WTC11 (cell line): ENCODE results near the gene SPATS2. TPM values are rescaled to one million over a fixed set of nuclear protein-coding genes. Genes with fewer than 3 reads are reported as not detected.

Experiments used
- ATAC-seq: fragments of 200-7000 bp; cut with Tn5 transposase; 2 replicates; pipeline ENCODE4 v1.10.0; 2021; ENCODE audit warnings: mild to moderate bottlenecking, moderate library complexity
- CTCF ChIA-PET: fragments of 300-600 bp; sonication (Branson Sonifier 250); formaldehyde crosslinking; loops from one replicate; lab custom pipeline; 2021; ENCODE audit warnings: antibody characterized with exemption; lab: Charles Lee
- POLR2A ChIA-PET: fragments of 350-600 bp; sonication (Branson Sonifier 250); formaldehyde crosslinking; loops from one replicate; lab custom pipeline; 2021; ENCODE audit warnings: antibody characterized with exemption; lab: Charles Lee
- DNase-seq: peaks from one replicate; pipeline ENCODE4 v3.0.0; 2021; ENCODE audit warnings: low spot score
- H3K27ac Mint-ChIP-seq: 2 replicates; pipeline ENCODE4 v1.8.0; 2021; ENCODE audit warnings: mixed read lengths
- H3K27me3 Mint-ChIP-seq: 2 replicates; pipeline ENCODE4 v1.8.0; 2021; ENCODE audit warnings: low read depth, mild to moderate bottlenecking, moderate library complexity, mixed read lengths
- H3K36me3 Mint-ChIP-seq: 2 replicates; pipeline ENCODE4 v1.8.0; 2021; ENCODE audit warnings: mixed read lengths
- H3K4me1 Mint-ChIP-seq: 2 replicates; pipeline ENCODE4 v1.8.0; 2022; ENCODE audit warnings: mixed read lengths
- H3K4me3 Mint-ChIP-seq: 2 replicates; pipeline ENCODE4 v1.8.0; 2021; ENCODE audit warnings: mild to moderate bottlenecking, moderate library complexity, mixed read lengths
- H3K9me3 Mint-ChIP-seq: 2 replicates; pipeline ENCODE4 v1.8.0; 2021; ENCODE audit warnings: mixed read lengths
- ESRRA ChIP-seq: sonication (generic); formaldehyde crosslinking; IDR thresholded peaks from 2 replicates; pipeline ENCODE4 v1.8.1; 2022; ENCODE audit warnings: mild to moderate bottlenecking, missing genetic modification reagents, borderline replicate concordance
- GRHL2 ChIP-seq: fragments of 250-450 bp; sonication (Bioruptor Pico); IDR thresholded peaks from 2 replicates; pipeline ENCODE4 v1.8.0; 2022; ENCODE audit warnings: mild to moderate bottlenecking, moderate library complexity; ENCODE audit not compliant: insufficient replicate concordance, severe bottlenecking
- GTF2I ChIP-seq: fragments of 250-450 bp; sonication (Bioruptor Pico); conservative IDR thresholded peaks from 2 replicates; pipeline ENCODE4 v1.4.0; 2021; ENCODE audit warnings: mild to moderate bottlenecking
- JAZF1 ChIP-seq: fragments of 250-450 bp; sonication (Bioruptor Pico); IDR thresholded peaks from 2 replicates; pipeline ENCODE4 v1.9.0; 2021; ENCODE audit warnings: moderate library complexity, mild to moderate bottlenecking, inconsistent platforms
- KAT7 ChIP-seq: sonication (generic); formaldehyde crosslinking; IDR thresholded peaks from 2 replicates; pipeline ENCODE4 v1.8.1; 2023; ENCODE audit warnings: missing genetic modification reagents, mild to moderate bottlenecking, borderline replicate concordance
- NR3C1 ChIP-seq: sonication (generic); formaldehyde crosslinking; conservative IDR thresholded peaks from 2 replicates; pipeline ENCODE4 v1.8.1; 2023; ENCODE audit warnings: low read depth, mild to moderate bottlenecking, missing genetic modification reagents
- RORB ChIP-seq: fragments of 250-450 bp; sonication (Bioruptor Pico); IDR thresholded peaks from 2 replicates; pipeline ENCODE4 v1.9.0; 2021; ENCODE audit warnings: mild to moderate bottlenecking
- SMAD3 ChIP-seq: sonication (generic); formaldehyde crosslinking; IDR thresholded peaks from 2 replicates; pipeline ENCODE4 v1.8.0; 2022; ENCODE audit warnings: missing genetic modification reagents, mild to moderate bottlenecking, borderline replicate concordance
- SMAD4 ChIP-seq: sonication (generic); formaldehyde crosslinking; IDR thresholded peaks from 2 replicates; pipeline ENCODE4 v1.8.0; 2022; ENCODE audit warnings: mild to moderate bottlenecking, missing genetic modification reagents
- SP1 ChIP-seq: sonication (generic); formaldehyde crosslinking; conservative IDR thresholded peaks from 2 replicates; pipeline ENCODE4 v1.8.1; 2022; ENCODE audit warnings: missing genetic modification reagents
- TCF7 ChIP-seq: sonication (generic); formaldehyde crosslinking; IDR thresholded peaks from 2 replicates; pipeline ENCODE4 v1.8.0; 2022; ENCODE audit warnings: mild to moderate bottlenecking, low read depth, missing genetic modification reagents, moderate library complexity
- ZBTB21 ChIP-seq: sonication (generic); formaldehyde crosslinking; IDR thresholded peaks from 2 replicates; pipeline ENCODE4 v1.8.1; 2023; ENCODE audit warnings: mild to moderate bottlenecking, missing genetic modification reagents, borderline replicate concordance
- ZNF138 ChIP-seq: sonication (generic); formaldehyde crosslinking; conservative IDR thresholded peaks from 2 replicates; pipeline ENCODE4 v1.8.1; 2022; ENCODE audit warnings: mild to moderate bottlenecking, moderate library complexity, missing genetic modification reagents
- ZNF396 ChIP-seq: fragments of 250-450 bp; sonication (Bioruptor Pico); IDR thresholded peaks from 2 replicates; pipeline ENCODE4 v1.8.0; 2021; ENCODE audit warnings: mild to moderate bottlenecking, moderate library complexity, borderline replicate concordance
- total RNA-seq: library from RNA; stranded (reverse); gene quantifications from 3 replicates; pipeline ENCODE4 v1.2.3, GENCODE V29; 2021
- TF ChIP-seq, protein P1 (sequence below): fragments of 200-600 bp; IDR thresholded peaks from 2 replicates; pipeline ENCODE4 v1.8.0; 2022; ENCODE audit warnings: antibody characterized with exemption
- TF ChIP-seq, protein P2 (sequence below): sonication (generic); formaldehyde crosslinking; IDR thresholded peaks from 2 replicates; pipeline ENCODE4 v1.8.1; 2022; ENCODE audit warnings: low read depth, missing genetic modification reagents, borderline replicate concordance
- TF ChIP-seq, protein P3 (sequence below): sonication (generic); formaldehyde crosslinking; IDR thresholded peaks from 2 replicates; pipeline ENCODE4 v1.8.1; 2023; ENCODE audit warnings: mild to moderate bottlenecking, missing genetic modification reagents
- TF ChIP-seq, protein P4 (sequence below): fragments of 250-450 bp; sonication (Bioruptor Pico); conservative IDR thresholded peaks from 2 replicates; pipeline ENCODE4 v1.9.0; 2021; ENCODE audit warnings: mild to moderate bottlenecking
- TF ChIP-seq, protein P5 (sequence below): sonication (generic); formaldehyde crosslinking; IDR thresholded peaks from 2 replicates; pipeline ENCODE4 v1.8.0; 2022; ENCODE audit warnings: mild to moderate bottlenecking, missing genetic modification reagents
- TF ChIP-seq, protein P6 (sequence below): sonication (generic); formaldehyde crosslinking; IDR thresholded peaks from 2 replicates; pipeline ENCODE4 v1.8.1; 2023; ENCODE audit warnings: mild to moderate bottlenecking, missing genetic modification reagents
- TF ChIP-seq, protein P7 (sequence below): sonication (generic); formaldehyde crosslinking; IDR thresholded peaks from 2 replicates; pipeline ENCODE4 v1.8.0; 2023; ENCODE audit warnings: mild to moderate bottlenecking, missing genetic modification reagents

The SPATS2 gene
- total RNA-seq, 1 experiment from 2014 or later = 25.9 TPM

DNA sequence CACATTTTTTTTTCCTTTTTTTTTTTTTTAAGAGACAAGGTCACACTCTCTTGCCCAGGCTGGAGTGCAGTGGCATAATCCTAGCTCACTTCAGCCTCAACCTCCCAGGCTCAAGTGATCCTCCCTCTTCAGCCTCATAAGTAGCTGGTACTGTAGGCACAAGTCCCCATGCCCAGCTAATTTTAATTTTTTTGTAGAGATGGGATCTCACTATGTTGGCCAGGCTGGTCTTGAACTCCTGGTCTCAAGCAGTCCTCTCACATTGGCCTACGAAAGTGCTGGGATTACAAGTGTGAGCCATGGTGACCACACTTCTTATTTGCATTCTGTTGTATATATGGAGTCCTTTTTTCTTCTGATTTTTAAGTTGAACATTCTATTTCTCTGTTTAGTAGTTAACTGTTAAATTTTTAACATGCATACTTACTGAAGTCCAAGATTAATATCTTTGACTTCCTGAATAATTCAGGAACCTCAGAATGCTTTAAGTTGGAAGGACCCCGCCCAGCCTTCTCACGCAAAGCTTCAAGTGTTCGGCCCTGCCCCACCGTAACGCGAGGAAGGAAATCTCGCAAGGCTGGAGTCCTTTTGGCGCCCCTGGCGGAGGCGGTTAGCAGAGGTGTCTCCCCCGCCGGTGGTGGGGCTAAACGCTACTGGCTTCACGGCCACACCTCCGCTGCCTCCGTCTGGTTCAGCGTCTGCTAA lies 21.6 kb downstream of the SPATS2 start (continued):
- TF ChIP-seq, protein P1, sequence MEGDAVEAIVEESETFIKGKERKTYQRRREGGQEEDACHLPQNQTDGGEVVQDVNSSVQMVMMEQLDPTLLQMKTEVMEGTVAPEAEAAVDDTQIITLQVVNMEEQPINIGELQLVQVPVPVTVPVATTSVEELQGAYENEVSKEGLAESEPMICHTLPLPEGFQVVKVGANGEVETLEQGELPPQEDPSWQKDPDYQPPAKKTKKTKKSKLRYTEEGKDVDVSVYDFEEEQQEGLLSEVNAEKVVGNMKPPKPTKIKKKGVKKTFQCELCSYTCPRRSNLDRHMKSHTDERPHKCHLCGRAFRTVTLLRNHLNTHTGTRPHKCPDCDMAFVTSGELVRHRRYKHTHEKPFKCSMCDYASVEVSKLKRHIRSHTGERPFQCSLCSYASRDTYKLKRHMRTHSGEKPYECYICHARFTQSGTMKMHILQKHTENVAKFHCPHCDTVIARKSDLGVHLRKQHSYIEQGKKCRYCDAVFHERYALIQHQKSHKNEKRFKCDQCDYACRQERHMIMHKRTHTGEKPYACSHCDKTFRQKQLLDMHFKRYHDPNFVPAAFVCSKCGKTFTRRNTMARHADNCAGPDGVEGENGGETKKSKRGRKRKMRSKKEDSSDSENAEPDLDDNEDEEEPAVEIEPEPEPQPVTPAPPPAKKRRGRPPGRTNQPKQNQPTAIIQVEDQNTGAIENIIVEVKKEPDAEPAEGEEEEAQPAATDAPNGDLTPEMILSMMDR = peak; percentile 28; the same call in 1 of the 2 replicates

DNA sequence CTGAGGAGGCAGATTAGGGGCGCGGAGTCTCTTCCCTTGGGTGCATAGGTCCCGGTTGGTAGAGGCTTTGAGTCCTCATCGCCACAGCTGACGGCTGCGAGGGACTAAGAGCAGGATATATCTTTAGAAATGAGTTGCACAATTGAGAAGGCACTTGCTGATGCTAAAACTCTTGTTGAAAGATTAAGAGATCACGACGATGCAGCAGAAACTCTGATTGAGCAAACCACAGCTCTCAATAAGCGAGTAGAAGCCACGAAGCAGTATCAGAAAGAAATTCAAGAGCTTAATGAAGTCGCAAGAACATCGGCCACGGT lies 22.1 kb downstream of the SPATS2 start:
- peak overlapping the region; percentile 80 for H3K27ac Mint-ChIP-seq
- H3K27me3 Mint-ChIP-seq = no peaks in the 10 kb centered on the region
- ChIA-PET CTCF (interaction anchor here (0.5 to 3.1 kb wide), 17 partner anchors 9 to 191 kb away, joined by 3 to 23 read pairs (median 6); partner anchors contain the start of gene SPATS2), POLR2A (interaction anchor here (1.0 kb wide), 1 partner anchor 22 kb away, joined by 7 read pairs; the partner anchor contains the start of gene SPATS2)
- H3K9me3 Mint-ChIP-seq = no peaks in the 10 kb centered on the region
- TF ChIP-seq SMAD4 (no peak), GRHL2 (CRISPR knock-in tag) (no peak), ZNF396 (no peak), ZNF138 (no peak), ZBTB21 (CRISPR knock-in tag) (no peak), ESRRA (CRISPR knock-in tag) (no peak), GTF2I (CRISPR knock-in tag) (no peak)
- TF ChIP-seq, protein P2, sequence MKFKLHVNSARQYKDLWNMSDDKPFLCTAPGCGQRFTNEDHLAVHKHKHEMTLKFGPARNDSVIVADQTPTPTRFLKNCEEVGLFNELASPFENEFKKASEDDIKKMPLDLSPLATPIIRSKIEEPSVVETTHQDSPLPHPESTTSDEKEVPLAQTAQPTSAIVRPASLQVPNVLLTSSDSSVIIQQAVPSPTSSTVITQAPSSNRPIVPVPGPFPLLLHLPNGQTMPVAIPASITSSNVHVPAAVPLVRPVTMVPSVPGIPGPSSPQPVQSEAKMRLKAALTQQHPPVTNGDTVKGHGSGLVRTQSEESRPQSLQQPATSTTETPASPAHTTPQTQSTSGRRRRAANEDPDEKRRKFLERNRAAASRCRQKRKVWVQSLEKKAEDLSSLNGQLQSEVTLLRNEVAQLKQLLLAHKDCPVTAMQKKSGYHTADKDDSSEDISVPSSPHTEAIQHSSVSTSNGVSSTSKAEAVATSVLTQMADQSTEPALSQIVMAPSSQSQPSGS = no peak
- TF ChIP-seq, protein P3, sequence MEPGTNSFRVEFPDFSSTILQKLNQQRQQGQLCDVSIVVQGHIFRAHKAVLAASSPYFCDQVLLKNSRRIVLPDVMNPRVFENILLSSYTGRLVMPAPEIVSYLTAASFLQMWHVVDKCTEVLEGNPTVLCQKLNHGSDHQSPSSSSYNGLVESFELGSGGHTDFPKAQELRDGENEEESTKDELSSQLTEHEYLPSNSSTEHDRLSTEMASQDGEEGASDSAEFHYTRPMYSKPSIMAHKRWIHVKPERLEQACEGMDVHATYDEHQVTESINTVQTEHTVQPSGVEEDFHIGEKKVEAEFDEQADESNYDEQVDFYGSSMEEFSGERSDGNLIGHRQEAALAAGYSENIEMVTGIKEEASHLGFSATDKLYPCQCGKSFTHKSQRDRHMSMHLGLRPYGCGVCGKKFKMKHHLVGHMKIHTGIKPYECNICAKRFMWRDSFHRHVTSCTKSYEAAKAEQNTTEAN = no peak
- TF ChIP-seq, protein P4, sequence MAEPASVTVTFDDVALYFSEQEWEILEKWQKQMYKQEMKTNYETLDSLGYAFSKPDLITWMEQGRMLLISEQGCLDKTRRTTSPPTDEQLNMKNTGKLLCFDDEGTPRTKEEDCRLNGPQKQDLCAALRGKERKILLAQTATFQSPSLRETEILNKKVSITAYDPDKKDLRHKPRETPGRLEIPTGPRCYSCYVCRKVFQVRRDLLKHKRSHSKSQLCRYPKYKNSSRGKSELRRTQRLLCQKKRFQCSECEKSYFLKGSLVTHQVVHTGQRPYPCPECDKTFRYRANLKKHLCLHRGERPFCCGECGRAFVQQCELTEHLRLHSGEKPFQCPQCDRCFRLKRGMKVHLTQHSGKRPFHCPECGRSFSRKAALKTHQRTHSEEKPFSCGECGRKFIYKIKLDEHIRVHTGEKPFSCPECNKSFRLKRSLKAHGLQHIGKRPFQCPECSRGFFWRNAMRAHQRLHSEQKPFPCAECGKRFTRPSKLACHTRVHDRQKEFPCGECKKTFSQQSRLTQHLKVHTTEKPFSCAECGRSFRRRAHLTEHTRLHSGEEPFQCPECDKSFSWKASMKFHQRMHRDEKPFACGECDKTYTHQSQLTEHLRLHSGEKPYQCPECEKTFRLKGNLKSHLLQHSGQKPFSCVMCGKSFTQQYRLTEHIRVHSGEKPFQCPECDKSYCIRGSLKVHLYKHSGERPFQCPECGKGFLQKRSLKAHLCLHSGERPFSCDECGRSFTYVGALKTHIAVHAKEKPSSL = no peak
- peaks cover 9% of the 10 kb centered on the region for H3K4me1 Mint-ChIP-seq
- peak overlapping the region; percentile 33 for H3K4me3 Mint-ChIP-seq
- DNase-seq (no peak), ATAC-seq (no peak)
- 0 out of 2 replicates have a peak, but pooled peaks cover 2% of the 10 kb centered on the region for H3K36me3 Mint-ChIP-seq

DNA sequence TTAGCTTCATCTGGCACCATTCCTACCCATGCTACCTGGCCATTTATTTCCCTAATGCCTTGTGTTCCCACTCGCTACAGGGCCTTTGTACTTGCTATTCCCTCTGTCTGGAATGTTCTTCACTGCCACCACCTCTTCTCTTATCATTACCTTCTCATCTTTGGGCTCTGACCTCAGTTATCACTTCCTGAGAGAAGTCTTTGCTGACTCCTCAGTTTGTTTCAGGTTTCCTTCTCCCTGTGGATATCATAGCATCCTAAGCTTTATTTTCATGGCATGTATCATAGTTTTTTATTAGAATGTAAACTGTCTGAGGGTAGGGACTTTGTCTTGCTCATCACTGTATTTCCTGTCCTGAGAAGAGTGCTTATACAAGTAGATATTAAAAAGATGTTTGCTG lies 29.7 kb downstream of the SPATS2 start:
- Mint-ChIP-seq H3K27me3 (no peaks in the 10 kb centered on the region), H3K27ac (peak overlapping the region; percentile 4; the same call in 1 of the 2 replicates), H3K36me3 (no peaks in the 10 kb centered on the region; the same call in 1 of the 2 replicates), H3K4me3 (no peak overlapping the region), H3K9me3 (no peaks in the 10 kb centered on the region), H3K4me1 (peaks cover 24% of the 10 kb centered on the region)
- CTCF ChIA-PET = interaction anchor here (0.6 to 2.9 kb wide), 8 partner anchors 8 to 117 kb away, joined by 3 to 23 read pairs (median 5); partner anchors contain the start of gene SPATS2
- DNase-seq = no peak
- no peak for ATAC-seq
- POLR2A ChIA-PET = interaction anchor here (0.6 to 1.3 kb wide), 5 partner anchors 9 to 40 kb away, joined by 3 to 4 read pairs (median 3); partner anchors contain the start of gene SPATS2
- TF ChIP-seq NR3C1 (no peak), RORB (CRISPR knock-in tag) (no peak), KAT7 (CRISPR knock-in tag) (no peak), SMAD3 (no peak), SP1 (CRISPR knock-in tag) (no peak), TCF7 (CRISPR knock-in tag) (no peak), JAZF1 (CRISPR knock-in tag) (no peak)
- TF ChIP-seq, protein P5, sequence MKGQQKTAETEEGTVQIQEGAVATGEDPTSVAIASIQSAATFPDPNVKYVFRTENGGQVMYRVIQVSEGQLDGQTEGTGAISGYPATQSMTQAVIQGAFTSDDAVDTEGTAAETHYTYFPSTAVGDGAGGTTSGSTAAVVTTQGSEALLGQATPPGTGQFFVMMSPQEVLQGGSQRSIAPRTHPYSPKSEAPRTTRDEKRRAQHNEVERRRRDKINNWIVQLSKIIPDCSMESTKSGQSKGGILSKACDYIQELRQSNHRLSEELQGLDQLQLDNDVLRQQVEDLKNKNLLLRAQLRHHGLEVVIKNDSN (CRISPR knock-in tag) = no peak
- TF ChIP-seq, protein P6, sequence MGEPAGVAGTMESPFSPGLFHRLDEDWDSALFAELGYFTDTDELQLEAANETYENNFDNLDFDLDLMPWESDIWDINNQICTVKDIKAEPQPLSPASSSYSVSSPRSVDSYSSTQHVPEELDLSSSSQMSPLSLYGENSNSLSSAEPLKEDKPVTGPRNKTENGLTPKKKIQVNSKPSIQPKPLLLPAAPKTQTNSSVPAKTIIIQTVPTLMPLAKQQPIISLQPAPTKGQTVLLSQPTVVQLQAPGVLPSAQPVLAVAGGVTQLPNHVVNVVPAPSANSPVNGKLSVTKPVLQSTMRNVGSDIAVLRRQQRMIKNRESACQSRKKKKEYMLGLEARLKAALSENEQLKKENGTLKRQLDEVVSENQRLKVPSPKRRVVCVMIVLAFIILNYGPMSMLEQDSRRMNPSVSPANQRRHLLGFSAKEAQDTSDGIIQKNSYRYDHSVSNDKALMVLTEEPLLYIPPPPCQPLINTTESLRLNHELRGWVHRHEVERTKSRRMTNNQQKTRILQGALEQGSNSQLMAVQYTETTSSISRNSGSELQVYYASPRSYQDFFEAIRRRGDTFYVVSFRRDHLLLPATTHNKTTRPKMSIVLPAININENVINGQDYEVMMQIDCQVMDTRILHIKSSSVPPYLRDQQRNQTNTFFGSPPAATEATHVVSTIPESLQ (CRISPR knock-in tag) = no peak
- TF ChIP-seq, protein P7, sequence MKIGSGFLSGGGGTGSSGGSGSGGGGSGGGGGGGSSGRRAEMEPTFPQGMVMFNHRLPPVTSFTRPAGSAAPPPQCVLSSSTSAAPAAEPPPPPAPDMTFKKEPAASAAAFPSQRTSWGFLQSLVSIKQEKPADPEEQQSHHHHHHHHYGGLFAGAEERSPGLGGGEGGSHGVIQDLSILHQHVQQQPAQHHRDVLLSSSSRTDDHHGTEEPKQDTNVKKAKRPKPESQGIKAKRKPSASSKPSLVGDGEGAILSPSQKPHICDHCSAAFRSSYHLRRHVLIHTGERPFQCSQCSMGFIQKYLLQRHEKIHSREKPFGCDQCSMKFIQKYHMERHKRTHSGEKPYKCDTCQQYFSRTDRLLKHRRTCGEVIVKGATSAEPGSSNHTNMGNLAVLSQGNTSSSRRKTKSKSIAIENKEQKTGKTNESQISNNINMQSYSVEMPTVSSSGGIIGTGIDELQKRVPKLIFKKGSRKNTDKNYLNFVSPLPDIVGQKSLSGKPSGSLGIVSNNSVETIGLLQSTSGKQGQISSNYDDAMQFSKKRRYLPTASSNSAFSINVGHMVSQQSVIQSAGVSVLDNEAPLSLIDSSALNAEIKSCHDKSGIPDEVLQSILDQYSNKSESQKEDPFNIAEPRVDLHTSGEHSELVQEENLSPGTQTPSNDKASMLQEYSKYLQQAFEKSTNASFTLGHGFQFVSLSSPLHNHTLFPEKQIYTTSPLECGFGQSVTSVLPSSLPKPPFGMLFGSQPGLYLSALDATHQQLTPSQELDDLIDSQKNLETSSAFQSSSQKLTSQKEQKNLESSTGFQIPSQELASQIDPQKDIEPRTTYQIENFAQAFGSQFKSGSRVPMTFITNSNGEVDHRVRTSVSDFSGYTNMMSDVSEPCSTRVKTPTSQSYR (CRISPR knock-in tag) = no peak
